ENCODE measurements around the gene CCNK. TPM values are rescaled to one million over a fixed set of nuclear protein-coding genes. Genes with fewer than 3 reads are reported as not detected.

CCNK gene
- total RNA-seq, 4 donors from 2014 or later: 23.4 to 66.3 (median 39.0) TPM

- peaks cover 4% of the 10 kb centered on the region for H3K27me3 ChIP-seq
- no peaks in the 10 kb centered on the region for H3K36me3 ChIP-seq
- H3K9me3 ChIP-seq: no peaks in the 10 kb centered on the region
- TF ChIP-seq EP300 (IDR thresholded peaks at IDR 0.05) (no peak), POLR2AphosphoS5 (IDR thresholded peaks at IDR 0.05) (no peak), CTCF (IDR thresholded peaks at IDR 0.05) (no peak), POLR2A (IDR thresholded peaks at IDR 0.05) (no peak)
- 75% methylated on average over 10 of the region's 10 CpGs for WGBS
- H3K27ac ChIP-seq: no peak overlapping the region
- peaks cover 12% of the 10 kb centered on the region for H3K4me1 ChIP-seq
- DNase-seq (ENCODE audit: low spot score in 2 of 2): no peak
- H3K4me3 ChIP-seq: no peak overlapping the region
Observed at GRCh38 chr14:99548871-99549515, 67.8 kb downstream of the CCNK start.

- TF ChIP-seq EP300 (IDR thresholded peaks at IDR 0.05) (no peak), POLR2A (IDR thresholded peaks at IDR 0.05) (no peak), POLR2AphosphoS5 (IDR thresholded peaks at IDR 0.05) (no peak), CTCF (IDR thresholded peaks at IDR 0.05) (no peak)
- Histone ChIP-seq H3K4me3 (no peak overlapping the region), H3K36me3 (no peaks in the 10 kb centered on the region), H3K9me3 (no peaks in the 10 kb centered on the region), H3K27me3 (peaks cover 4% of the 10 kb centered on the region), H3K27ac (no peak overlapping the region), H3K4me1 (peaks cover 19% of the 10 kb centered on the region)
- DNase-seq (ENCODE audit: low spot score in 2 of 2): no peak
- WGBS: 79% methylated on average over 10 of the region's 10 CpGs
Observed at GRCh38 chr14:99549684-99550083, 68.5 kb downstream of the CCNK start.

- no peak for DNase-seq (ENCODE audit: low spot score in 2 of 2)
- Histone ChIP-seq H3K9me3 (no peaks in the 10 kb centered on the region), H3K4me3 (no peak overlapping the region), H3K27ac (no peak overlapping the region), H3K27me3 (peaks cover 4% of the 10 kb centered on the region), H3K4me1 (peaks cover 24% of the 10 kb centered on the region), H3K36me3 (no peaks in the 10 kb centered on the region)
- TF ChIP-seq EP300 (IDR thresholded peaks at IDR 0.05) (no peak), POLR2AphosphoS5 (IDR thresholded peaks at IDR 0.05) (no peak), POLR2A (IDR thresholded peaks at IDR 0.05) (no peak), CTCF (IDR thresholded peaks at IDR 0.05) (no peak)
- WGBS: 96% methylated on average over 8 of the region's 11 CpGs
Observed at GRCh38 chr14:99550387-99550992, 69.3 kb downstream of the CCNK start.

GRCh38 chr14:99551034-99551922, 70.1 kb downstream of the CCNK start:
- Histone ChIP-seq H3K4me1 (peaks cover 24% of the 10 kb centered on the region), H3K27ac (no peak overlapping the region)

More at GRCh38 chr14:99551034-99551922, 70.1 kb downstream of the CCNK start:
- Histone ChIP-seq H3K9me3 (no peaks in the 10 kb centered on the region), H3K4me3 (no peak overlapping the region), H3K27me3 (no peaks in the 10 kb centered on the region), H3K36me3 (no peaks in the 10 kb centered on the region)
- DNase-seq (ENCODE audit: low spot score in 2 of 2): no peak
- WGBS: 83% methylated on average over 11 of the region's 11 CpGs
- TF ChIP-seq POLR2AphosphoS5 (IDR thresholded peaks at IDR 0.05) (no peak), EP300 (IDR thresholded peaks at IDR 0.05) (no peak), CTCF (IDR thresholded peaks at IDR 0.05) (no peak), POLR2A (IDR thresholded peaks at IDR 0.05) (no peak)

All from suprapubic skin (tissue), 4 donors.